GM21447 (cell line): ENCODE results near the gene MAP2K3.
"Not testable (repeated sequence)": the region's sequence is repeated elsewhere in the genome, so short reads cannot be mapped to it uniquely, and the experiment has no call there.

Experiments used
- ATAC-seq: cut with Tn5 transposase; IDR thresholded peaks from one replicate; pipeline ENCODE4 v1.9.1; 2021; ENCODE audit not compliant: unreplicated experiment

MAP2K3 gene

DNA sequence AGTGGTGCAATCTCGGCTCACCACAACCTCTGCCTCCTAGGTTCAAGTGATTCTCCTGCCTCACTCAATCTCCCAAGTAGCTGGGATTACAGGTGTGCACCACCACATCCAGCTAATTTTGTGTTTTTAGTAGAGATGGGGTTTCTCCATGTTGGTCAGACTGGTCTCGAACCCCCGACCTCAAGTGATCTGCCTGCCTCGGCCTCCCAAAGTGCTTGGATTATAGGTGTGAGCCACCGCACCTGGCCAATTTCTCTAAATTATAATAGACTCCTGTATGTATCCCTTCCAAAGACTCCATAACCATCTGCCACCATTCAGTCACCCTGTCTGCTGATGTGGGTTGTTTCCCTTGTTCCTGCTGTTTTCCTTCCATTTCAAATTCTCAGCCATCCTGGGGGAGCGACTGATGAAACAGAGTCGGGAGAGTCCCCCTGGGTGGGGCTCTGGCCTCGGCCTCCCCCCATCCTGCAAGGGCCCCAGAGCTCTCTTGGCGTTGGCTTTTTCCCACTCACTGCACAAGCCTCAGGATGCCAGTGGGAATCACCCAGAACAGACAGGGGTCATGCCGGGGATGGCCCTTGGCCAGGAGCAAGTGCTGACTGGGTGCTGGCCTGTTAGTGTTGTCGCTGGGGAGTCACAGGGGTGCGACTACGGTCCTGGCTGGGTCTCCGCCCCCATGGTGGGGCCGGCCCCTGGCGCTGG, 25.7 kb downstream of the MAP2K3 start:
- ATAC-seq = not testable (repeated sequence)

GRCh38 chr17:21310766-21311602, 26.5 kb downstream of the MAP2K3 start:
- not testable (repeated sequence) for ATAC-seq

- ATAC-seq = no peak
Measured at GRCh38 chr17:21313320-21313719, 28.8 kb downstream of the MAP2K3 start.

- ATAC-seq = not testable (repeated sequence)
Measured at GRCh38 chr17:21313761-21314160, 29.2 kb downstream of the MAP2K3 start.

GRCh38 chr17:21314261-21314664, 29.8 kb downstream of the MAP2K3 start:
- not testable (repeated sequence) for ATAC-seq

- ATAC-seq = not testable (repeated sequence)
Measured at GRCh38 chr17:21314701-21315111, 30.2 kb downstream of the MAP2K3 start.

DNA sequence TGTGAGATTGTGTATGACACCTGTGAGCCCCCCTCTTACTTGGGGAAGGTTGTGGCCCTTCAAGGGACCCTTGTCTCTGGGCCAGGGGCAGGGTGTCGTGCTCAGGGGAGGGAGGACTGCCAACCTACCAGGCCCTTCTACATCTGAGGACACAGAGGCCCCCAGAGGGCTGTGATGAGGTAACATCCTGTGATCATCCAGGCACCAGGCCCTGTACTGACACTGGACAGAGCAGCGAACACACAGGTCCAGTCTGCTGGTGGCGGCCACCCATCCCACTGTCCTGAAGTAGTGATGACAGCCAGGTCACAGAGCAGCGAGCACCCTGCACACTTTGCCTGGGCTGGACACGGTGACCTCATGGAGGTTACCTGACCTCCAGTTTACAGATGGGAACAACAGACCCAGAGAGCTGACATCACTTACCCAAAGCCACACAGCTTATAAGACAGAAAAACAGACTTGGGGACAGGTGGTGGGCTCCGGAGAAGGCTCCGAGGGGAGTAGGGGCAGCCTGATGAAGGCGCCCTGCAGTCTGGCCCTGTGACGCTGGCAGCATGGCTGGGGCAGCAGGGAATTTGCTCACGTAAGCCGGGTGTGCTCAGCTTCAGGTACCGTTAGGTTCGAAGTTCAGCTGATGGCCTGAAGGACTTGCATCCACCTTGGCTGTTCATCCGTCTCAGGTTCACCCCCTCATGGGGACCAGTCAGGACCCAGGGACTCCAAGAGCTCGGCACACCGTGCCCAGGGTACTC, 30.9 kb downstream of the MAP2K3 start:
- not testable (repeated sequence) for ATAC-seq

GRCh38 chr17:21316212-21316886, 31.8 kb downstream of the MAP2K3 start:
- not testable (repeated sequence) for ATAC-seq

DNA sequence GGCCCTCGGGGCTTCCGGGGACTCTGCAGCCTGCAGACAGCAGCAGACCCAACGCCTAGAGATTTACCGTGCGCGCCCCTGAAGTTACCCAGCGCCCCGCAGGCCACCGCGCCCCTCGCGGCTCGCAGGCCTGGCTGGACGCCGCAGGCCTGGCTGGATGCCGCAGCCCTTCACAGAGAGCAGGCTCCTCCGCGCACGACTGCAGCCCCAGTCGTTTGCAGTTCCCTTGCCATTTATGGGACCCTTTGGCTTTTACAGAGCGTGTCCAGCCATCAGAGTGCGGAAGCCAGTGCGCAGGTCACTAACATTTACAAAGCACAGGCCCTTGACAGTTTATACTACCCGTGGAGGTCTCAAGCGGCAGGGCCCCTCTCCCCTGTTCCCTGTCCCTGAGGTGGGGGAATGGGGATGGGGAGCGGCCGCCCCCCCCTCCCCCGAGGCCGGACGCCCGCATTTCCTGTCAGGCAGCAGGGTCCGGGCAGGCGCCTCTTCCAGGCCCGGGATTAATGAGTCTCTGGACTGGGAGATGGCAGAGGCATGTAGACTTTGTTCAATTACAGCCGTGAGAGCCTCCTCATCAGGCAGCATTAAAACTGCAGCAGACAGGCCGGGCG, 32.5 kb downstream of the MAP2K3 start:
- ATAC-seq = not testable (repeated sequence)

DNA sequence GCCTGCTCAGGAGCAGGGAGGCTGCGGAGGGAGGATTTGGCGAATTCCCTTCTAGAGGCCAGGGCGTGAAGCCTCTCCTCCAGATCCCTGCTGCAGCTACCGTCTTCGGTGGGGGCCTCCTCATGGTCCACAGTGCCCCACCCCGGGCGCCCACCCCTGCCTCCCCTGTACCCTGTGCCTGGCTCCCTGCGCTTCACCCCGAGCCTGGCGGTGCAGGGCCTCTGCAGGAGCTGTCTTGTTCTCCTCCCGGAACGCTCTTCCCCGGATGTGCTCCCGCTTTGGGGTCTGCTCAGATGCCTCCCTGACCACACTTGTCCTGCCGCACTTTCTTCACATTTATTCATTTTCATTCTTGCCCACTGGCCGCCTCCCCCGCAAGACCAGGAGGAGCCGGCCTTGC, 33.3 kb downstream of the MAP2K3 start:
- ATAC-seq = not testable (repeated sequence)

DNA sequence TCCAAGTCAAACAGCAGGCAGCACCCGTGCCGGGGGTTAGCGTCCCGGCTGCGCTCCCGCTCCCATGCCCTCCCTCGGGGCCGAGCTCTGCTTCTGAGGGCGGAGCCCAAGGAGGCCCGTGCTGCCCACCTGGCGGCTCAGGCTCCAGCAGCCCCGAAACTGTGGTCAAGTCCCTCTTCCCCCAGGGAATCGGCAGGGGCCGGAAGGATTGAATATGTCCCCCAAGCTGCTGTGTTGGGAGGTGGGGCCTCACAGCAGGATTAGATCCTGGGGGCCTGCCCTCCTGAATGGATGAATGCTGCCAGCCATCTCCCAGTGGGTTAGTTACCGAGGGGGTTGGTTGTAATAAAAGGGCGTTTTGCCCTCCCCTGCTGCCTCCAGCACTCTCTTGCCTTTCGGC, 33.9 kb downstream of the MAP2K3 start:
- no peak for ATAC-seq

GRCh38 chr17:21318856-21319255, 34.3 kb downstream of the MAP2K3 start:
- ATAC-seq = not testable (repeated sequence)

DNA sequence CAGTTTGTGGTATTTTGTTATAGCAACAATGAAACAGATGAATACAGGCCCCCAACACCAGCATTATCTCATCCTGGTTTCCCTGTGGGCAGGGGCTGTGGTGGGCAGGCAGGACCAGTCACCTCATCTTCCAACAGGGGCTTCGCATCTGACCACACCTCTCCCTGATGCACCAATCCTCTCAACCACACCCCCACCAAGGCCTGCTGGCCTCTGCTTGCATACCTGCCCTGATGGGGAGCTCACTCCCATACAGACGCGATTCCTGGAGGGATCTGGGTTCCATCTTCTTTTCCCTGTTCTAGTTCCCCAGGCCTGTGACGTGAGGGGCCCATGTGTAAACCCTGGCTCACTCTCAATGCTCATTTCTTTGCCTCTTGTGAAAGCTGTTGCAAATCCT, 34.7 kb downstream of the MAP2K3 start:
- not testable (repeated sequence) for ATAC-seq

DNA sequence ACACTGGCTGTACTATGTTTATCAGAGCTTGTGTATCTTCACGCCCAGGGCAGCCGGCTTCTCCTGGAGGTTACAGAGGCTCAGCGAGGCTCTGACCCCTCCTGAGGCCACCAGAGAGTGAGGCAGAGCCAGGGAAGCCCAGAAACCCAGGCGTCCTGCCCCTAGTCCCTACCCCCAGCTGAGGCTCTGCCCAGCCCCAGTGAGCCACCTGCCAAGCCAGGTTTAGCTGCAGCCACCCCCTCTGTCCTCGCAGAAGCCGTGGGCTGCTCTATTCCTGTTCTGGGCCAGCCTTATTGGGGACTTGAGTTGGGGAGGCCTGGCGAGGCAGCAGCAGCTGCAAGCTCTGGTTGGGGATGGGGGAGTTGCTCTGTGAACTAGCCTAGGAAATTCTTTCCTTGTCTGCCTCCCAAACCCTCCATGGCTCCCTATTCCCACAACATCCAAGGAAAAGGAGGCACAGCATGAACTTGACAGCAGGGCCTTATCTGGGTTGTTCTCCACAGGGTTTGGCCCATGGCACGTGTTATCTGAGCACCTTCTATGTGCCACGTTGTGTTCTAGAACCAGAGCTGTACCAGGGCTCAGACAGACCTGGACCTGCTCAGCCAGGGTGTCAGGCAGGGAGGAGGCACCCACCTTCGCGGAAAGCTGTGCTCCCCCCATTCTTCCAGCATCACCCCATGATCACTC, 35.3 kb downstream of the MAP2K3 start:
- not testable (repeated sequence) for ATAC-seq

- not testable (repeated sequence) for ATAC-seq
Measured at GRCh38 chr17:21320430-21320829, 35.9 kb downstream of the MAP2K3 start.

DNA sequence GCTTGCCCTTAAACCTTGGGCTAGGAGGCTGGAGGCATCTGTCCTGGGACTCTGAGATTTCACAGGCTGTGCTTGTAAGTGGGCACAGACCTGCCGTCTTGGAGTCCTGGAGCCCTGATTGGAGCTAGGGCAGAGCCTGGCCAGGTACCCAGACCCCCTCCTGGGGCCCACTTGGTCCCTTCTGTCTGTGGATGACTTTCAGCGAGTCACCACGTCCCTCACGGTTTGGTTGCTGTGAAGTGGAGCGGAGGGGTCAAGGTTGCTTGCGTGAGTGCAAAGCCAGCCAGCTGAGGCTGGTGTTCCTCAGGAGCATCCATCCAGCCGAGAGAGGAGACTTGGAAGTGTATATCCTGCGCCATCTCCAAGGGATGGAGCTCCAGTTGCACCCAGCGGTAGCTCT, 36.5 kb downstream of the MAP2K3 start:
- not testable (repeated sequence) for ATAC-seq

- not testable (repeated sequence) for ATAC-seq
Measured at GRCh38 chr17:21321744-21322191, 37.3 kb downstream of the MAP2K3 start.

DNA sequence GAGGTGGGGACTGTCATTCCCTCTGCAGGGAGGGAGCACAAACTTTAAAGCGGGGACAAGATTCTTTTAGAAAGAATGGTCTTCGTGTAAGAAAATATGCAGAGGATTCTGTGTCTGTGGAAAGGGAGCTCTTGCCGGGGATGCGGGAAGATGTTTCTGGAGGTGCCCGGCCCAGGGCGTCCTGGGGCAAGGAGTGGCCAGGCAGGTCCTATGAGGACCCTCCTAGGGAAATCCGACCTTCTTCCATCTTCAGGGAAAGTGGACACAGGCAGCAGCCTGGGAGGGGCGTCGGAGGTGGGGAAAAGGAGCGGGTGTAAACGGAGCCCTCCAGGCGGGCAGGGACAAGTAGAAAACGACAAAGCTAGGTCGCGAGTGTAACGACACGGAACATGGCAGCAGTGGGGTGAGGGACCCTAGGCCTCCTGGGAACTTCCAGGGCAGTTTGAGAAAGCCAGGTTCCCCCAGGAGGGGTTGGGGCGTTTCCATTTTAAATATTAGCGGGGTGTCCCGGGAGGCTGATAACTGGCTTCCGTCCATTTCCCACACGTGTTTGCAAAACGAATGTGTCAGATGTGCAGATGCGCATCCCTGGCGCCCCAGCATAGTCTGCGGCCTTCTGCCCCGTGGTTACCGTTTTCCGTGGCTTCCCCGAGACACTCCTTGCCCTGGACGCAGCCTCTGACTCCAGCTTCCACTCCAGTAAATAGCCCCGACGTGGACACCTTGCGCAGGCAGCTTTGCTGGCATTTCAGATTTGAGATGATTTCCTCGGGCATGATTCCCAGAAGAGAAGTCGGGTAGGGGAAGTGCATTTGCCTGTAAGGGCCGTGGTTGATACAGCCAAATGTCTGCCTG, 39.0 kb downstream of the MAP2K3 start:
- not testable (repeated sequence) for ATAC-seq

GRCh38 chr17:21324741-21325140, 40.2 kb downstream of the MAP2K3 start:
- ATAC-seq = not testable (repeated sequence)
